ENCODE measurements around the gene DOCK6.

DOCK6 gene

GRCh38 chr19:11210656-11210928 lies 51.7 kb downstream of the DOCK6 start:
- Histone ChIP-seq H4K91ac (ENCODE audit: low read depth, low read length, poor library complexity) (no peak overlapping the region), H3K36me3 (replicated peaks in 1 of 2; ENCODE audit: control insufficient read depth in 2 of 2, insufficient read depth in 2 of 2, low read length in 2 of 2) (peaks cover 12 to 58% of the 10 kb centered on the region in 2 donors), H2BK12ac (ENCODE audit: low read length) (no peak overlapping the region), H3K4me2 (ENCODE audit: insufficient read depth, low read length, poor library complexity, severe bottlenecking) (no peak overlapping the region), H3K4me3 (ENCODE audit: low read length in 2 of 2) (no peak overlapping the region), H3K79me1 (ENCODE audit: low read depth, low read length) (peaks cover 10% of the 10 kb centered on the region), H3K4ac (ENCODE audit: low read length) (no peak overlapping the region), H3K18ac (ENCODE audit: low read length) (no peak overlapping the region), H3K9ac (ENCODE audit: low read depth, low read length, poor library complexity) (peak overlapping the region; percentile 24), H4K8ac (ENCODE audit: low read depth, low read length) (peak overlapping the region; percentile 55), H3K23ac (ENCODE audit: low read depth, low read length, poor library complexity) (peak overlapping the region; percentile 4), H3K9me3 (replicated peaks in 1 of 2; ENCODE audit: control insufficient read depth in 2 of 2, insufficient read depth in 1 of 2, low read depth in 1 of 2, low read length in 2 of 2) (peaks cover 0 to 4% of the 10 kb centered on the region in 2 donors), H3K27me3 (ENCODE audit: control insufficient read depth in 3 of 3, insufficient read depth in 3 of 3, low read depth in 1 of 3, low read length in 3 of 3) (no peaks in the 10 kb centered on the region), H2BK15ac (ENCODE audit: low read length) (no peak overlapping the region), H2AK5ac (ENCODE audit: low read depth, low read length) (no peak overlapping the region), H3K14ac (ENCODE audit: low read length) (no peak overlapping the region), H3K4me1 (ENCODE audit: control insufficient read depth in 2 of 2, insufficient read depth in 1 of 2, low read depth in 1 of 2, low read length in 2 of 2) (no peaks in the 10 kb centered on the region), H2BK120ac (ENCODE audit: low read depth, low read length) (no peak overlapping the region), H2BK5ac (ENCODE audit: low read length) (no peak overlapping the region), H3K27ac (replicated peaks; ENCODE audit: low read length) (no peak overlapping the region), H2AFZ (ENCODE audit: low read length) (no peak overlapping the region)
- WGBS, 2 donors (ENCODE audit: extremely low coverage in 2 of 2, insufficient read length in 2 of 2, insufficient replicate concordance in 1 of 2), result no CpG with 5 or more reads among the region's 1 CpG
- DNase-seq (ENCODE audit: low spot score), result no peak

GRCh38 chr19:11209839-11210655 lies 52.3 kb downstream of the DOCK6 start:
- no CpG with 5 or more reads among the region's 2 CpGs for WGBS, 2 donors (ENCODE audit: extremely low coverage in 2 of 2, insufficient read length in 2 of 2, insufficient replicate concordance in 1 of 2)
- Histone ChIP-seq H3K4me3 (ENCODE audit: low read length in 2 of 2) (no peak overlapping the region), H2BK12ac (ENCODE audit: low read length) (no peak overlapping the region), H3K27me3 (ENCODE audit: control insufficient read depth in 3 of 3, insufficient read depth in 3 of 3, low read depth in 1 of 3, low read length in 3 of 3) (no peaks in the 10 kb centered on the region), H3K79me1 (ENCODE audit: low read depth, low read length) (peaks cover 10% of the 10 kb centered on the region), H3K36me3 (replicated peaks in 1 of 2; ENCODE audit: control insufficient read depth in 2 of 2, insufficient read depth in 2 of 2, low read length in 2 of 2) (peaks cover 8 to 52% of the 10 kb centered on the region in 2 donors), H3K27ac (replicated peaks; ENCODE audit: low read length) (no peak overlapping the region), H3K14ac (ENCODE audit: low read length) (no peak overlapping the region), H2BK5ac (ENCODE audit: low read length) (no peak overlapping the region), H2BK15ac (ENCODE audit: low read length) (no peak overlapping the region), H3K18ac (ENCODE audit: low read length) (no peak overlapping the region), H2AK5ac (ENCODE audit: low read depth, low read length) (no peak overlapping the region), H2BK120ac (ENCODE audit: low read depth, low read length) (no peak overlapping the region), H3K4ac (ENCODE audit: low read length) (no peak overlapping the region), H3K4me2 (ENCODE audit: insufficient read depth, low read length, poor library complexity, severe bottlenecking) (no peak overlapping the region), H3K9me3 (replicated peaks in 1 of 2; ENCODE audit: control insufficient read depth in 2 of 2, insufficient read depth in 1 of 2, low read depth in 1 of 2, low read length in 2 of 2) (peaks cover 0 to 4% of the 10 kb centered on the region in 2 donors), H3K23ac (ENCODE audit: low read depth, low read length, poor library complexity) (peak overlapping the region; percentile 8), H4K8ac (ENCODE audit: low read depth, low read length) (no peak overlapping the region), H2AFZ (ENCODE audit: low read length) (no peak overlapping the region), H4K91ac (ENCODE audit: low read depth, low read length, poor library complexity) (no peak overlapping the region), H3K4me1 (ENCODE audit: control insufficient read depth in 2 of 2, insufficient read depth in 1 of 2, low read depth in 1 of 2, low read length in 2 of 2) (no peaks in the 10 kb centered on the region), H3K9ac (ENCODE audit: low read depth, low read length, poor library complexity) (no peak overlapping the region)
- no peak for DNase-seq (ENCODE audit: low spot score)

- H2AK5ac ChIP-seq (ENCODE audit: low read depth, low read length), result no peak overlapping the region
- peak overlapping the region; percentile 70 for H3K9ac ChIP-seq (ENCODE audit: low read depth, low read length, poor library complexity)
- peak overlapping the region; percentile 8 for H3K18ac ChIP-seq (ENCODE audit: low read length)
- no peak for DNase-seq (ENCODE audit: low spot score)
- H2BK15ac ChIP-seq (ENCODE audit: low read length), result no peak overlapping the region
- H2BK120ac ChIP-seq (ENCODE audit: low read depth, low read length), result no peak overlapping the region
- H3K27me3 ChIP-seq (ENCODE audit: control insufficient read depth in 3 of 3, insufficient read depth in 3 of 3, low read depth in 1 of 3, low read length in 3 of 3), result no peaks in the 10 kb centered on the region
- H2AFZ ChIP-seq (ENCODE audit: low read length), result no peak overlapping the region
- H3K4me2 ChIP-seq (ENCODE audit: insufficient read depth, low read length, poor library complexity, severe bottlenecking), result no peak overlapping the region
- H3K36me3 ChIP-seq (replicated peaks in 1 of 2; ENCODE audit: control insufficient read depth in 2 of 2, insufficient read depth in 2 of 2, low read length in 2 of 2), result peaks cover 5 to 49% of the 10 kb centered on the region in 2 donors
- H3K79me1 ChIP-seq (ENCODE audit: low read depth, low read length), result peaks cover 10% of the 10 kb centered on the region
- no peak overlapping the region for H3K27ac ChIP-seq (replicated peaks; ENCODE audit: low read length)
- peaks cover 0 to 4% of the 10 kb centered on the region in 2 donors for H3K9me3 ChIP-seq (replicated peaks in 1 of 2; ENCODE audit: control insufficient read depth in 2 of 2, insufficient read depth in 1 of 2, low read depth in 1 of 2, low read length in 2 of 2)
- H4K91ac ChIP-seq (ENCODE audit: low read depth, low read length, poor library complexity), result peak overlapping the region; percentile 12
- H2BK12ac ChIP-seq (ENCODE audit: low read length), result peak overlapping the region; percentile 88
- peak overlapping the region; percentile 2 for H3K4ac ChIP-seq (ENCODE audit: low read length)
- H2BK5ac ChIP-seq (ENCODE audit: low read length), result no peak overlapping the region
- H3K14ac ChIP-seq (ENCODE audit: low read length), result no peak overlapping the region
- peak overlapping the region; percentile 92 for H4K8ac ChIP-seq (ENCODE audit: low read depth, low read length)
- WGBS, 2 donors (ENCODE audit: extremely low coverage in 2 of 2, insufficient read length in 2 of 2, insufficient replicate concordance in 1 of 2), result no CpG with 5 or more reads among the region's 38 CpGs
- H3K4me1 ChIP-seq (ENCODE audit: control insufficient read depth in 2 of 2, insufficient read depth in 1 of 2, low read depth in 1 of 2, low read length in 2 of 2), result no peaks in the 10 kb centered on the region
- H3K4me3 ChIP-seq (ENCODE audit: low read length in 2 of 2), result peak overlapping the region in 1 of 2 donors; percentile 13
- peak overlapping the region; percentile 80 for H3K23ac ChIP-seq (ENCODE audit: low read depth, low read length, poor library complexity)
Measured at GRCh38 chr19:11208561-11209471, 53.5 kb downstream of the DOCK6 start.

All from neuronal stem cell (in vitro differentiated cells).